ENCODE results near the gene KPNA1.

The KPNA1 gene

GRCh38 chr3:122514123-122515019 lies at the start of gene KPNA1:
Gene KPNA1 (minus strand): TSS chr3:122514939. CDS start chr3:122496565, 18,374 bp downstream.
- H3K4me3 ChIP-seq (ENCODE audit: low read depth, low read length) = peak within 1 kb of the TSS; percentile 66
- peak; percentile 95 for DNase-seq (ENCODE audit: low read depth)
- no peak for TF ChIP-seq CTCF (IDR thresholded peaks at IDR 0.05; ENCODE audit: insufficient read depth, low read depth, low read length, missing control alignments)

GRCh38 chr3:122564155-122564912 lies 49.6 kb upstream of the KPNA1 start, which contains the start of the genes DTX3L and PARP9:
Gene DTX3L (plus strand): TSS chr3:122564338. CDS start chr3:122564427, 89 bp downstream.
Gene PARP9 (minus strand): TSS chr3:122564300. CDS start chr3:122559620, 4,680 bp downstream.
- TF ChIP-seq CTCF (IDR thresholded peaks at IDR 0.05; ENCODE audit: insufficient read depth, low read depth, low read length, missing control alignments) = no peak
- DNase-seq (ENCODE audit: low read depth) = peak; percentile 81
- H3K4me3 ChIP-seq (ENCODE audit: low read depth, low read length) = peak within 1 kb of the TSS; percentile 85

GRCh38 chr3:122563717-122564025 lies 48.9 kb upstream of the KPNA1 start:
- TF ChIP-seq CTCF (IDR thresholded peaks at IDR 0.05; ENCODE audit: insufficient read depth, low read depth, low read length, missing control alignments) = no peak
- peak overlapping the region; percentile 85 for H3K4me3 ChIP-seq (ENCODE audit: low read depth, low read length)
- DNase-seq (ENCODE audit: low read depth) = peak; percentile 33

- DNase-seq (ENCODE audit: low read depth) = no peak
- peak overlapping the region; percentile 85 for H3K4me3 ChIP-seq (ENCODE audit: low read depth, low read length)
- no peak for TF ChIP-seq CTCF (IDR thresholded peaks at IDR 0.05; ENCODE audit: insufficient read depth, low read depth, low read length, missing control alignments)
These were observed 48.4 kb upstream of the KPNA1 start for GRCh38 chr3:122562923-122563716.

GRCh38 chr3:122560680-122561079 lies 45.9 kb upstream of the KPNA1 start:
- peak; percentile 58 for TF ChIP-seq CTCF (IDR thresholded peaks at IDR 0.05; ENCODE audit: insufficient read depth, low read depth, low read length, missing control alignments)
- peak; percentile 85 for DNase-seq (ENCODE audit: low read depth)
- no peak overlapping the region for H3K4me3 ChIP-seq (ENCODE audit: low read depth, low read length)

GRCh38 chr3:122559906-122560305 lies 45.2 kb upstream of the KPNA1 start:
- TF ChIP-seq CTCF (IDR thresholded peaks at IDR 0.05; ENCODE audit: insufficient read depth, low read depth, low read length, missing control alignments) = no peak
- DNase-seq (ENCODE audit: low read depth) = no peak

More at GRCh38 chr3:122559906-122560305, 45.2 kb upstream of the KPNA1 start:
- H3K4me3 ChIP-seq (ENCODE audit: low read depth, low read length) = no peak overlapping the region

Measured in GM12865 (cell line).